HL-60/S4 treated with retinoic acid at 250 ng/mL for 4 days and 3 days (cell line): Measurements from ENCODE around the gene EHBP1L1.

ENCODE experiments used
- in situ Hi-C: fragments of 300-500 bp; cut with MboI; formaldehyde crosslinking; loops from 2 replicates; pipeline ENCODE4 v1.7.0; 2022; ENCODE audit warnings: low sequenced_read_pairs

Gene EHBP1L1

DNA sequence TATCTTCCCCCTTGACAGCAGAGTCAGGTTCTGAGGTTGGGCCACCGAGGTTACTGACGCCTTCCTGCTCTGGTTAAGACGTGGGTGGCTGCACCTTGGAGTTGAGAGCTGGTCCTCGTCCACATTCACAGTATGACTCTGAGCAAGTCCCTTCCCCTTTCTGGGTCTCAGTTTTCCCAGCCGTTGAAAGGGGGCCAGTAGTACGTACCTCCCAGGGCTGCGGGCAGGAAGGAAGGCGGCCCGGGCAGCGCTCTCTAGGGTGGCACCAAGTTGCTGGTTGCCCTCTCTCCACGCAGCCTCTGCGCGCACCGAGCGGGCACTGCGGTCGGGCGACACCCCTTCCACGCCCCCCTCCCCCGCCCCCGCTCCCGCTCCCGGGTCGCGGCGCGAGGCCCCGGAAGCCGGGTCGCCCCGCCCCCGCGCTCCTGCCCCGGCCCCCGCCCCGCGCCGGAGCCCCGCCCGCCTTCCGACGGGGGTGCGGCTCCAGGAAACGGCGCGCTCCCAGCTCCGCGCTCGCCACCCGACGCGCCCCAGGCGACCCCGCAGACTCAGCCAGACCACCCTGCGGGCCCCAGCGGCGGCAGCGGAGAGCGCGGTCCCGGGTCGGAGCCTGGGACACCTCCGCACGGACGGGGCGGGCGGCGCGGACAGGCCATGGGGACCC is at the start of gene EHBP1L1:
Gene EHBP1L1, plus strand, starts transcription at position 486 of the 664 bp plus-strand sequence. CDS start 250 bp downstream, outside the sequence.
- in situ Hi-C loops: no loop called here

DNA sequence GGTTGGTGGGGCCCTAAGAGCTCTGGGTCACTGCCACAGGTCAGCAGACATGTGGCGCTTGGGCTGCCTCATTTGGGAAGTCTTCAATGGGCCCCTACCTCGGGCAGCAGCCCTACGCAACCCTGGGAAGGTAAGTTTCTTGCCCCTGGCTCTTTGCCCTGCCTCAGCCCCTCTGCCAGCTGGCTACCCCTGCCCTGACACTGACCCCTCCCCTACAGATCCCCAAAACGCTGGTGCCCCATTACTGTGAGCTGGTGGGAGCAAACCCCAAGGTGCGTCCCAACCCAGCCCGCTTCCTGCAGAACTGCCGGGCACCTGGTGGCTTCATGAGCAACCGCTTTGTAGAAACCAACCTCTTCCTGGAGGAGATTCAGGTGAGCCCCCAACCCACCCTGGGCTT is 49.1 kb upstream of the EHBP1L1 start:
- in situ Hi-C loops: no loop called here

DNA sequence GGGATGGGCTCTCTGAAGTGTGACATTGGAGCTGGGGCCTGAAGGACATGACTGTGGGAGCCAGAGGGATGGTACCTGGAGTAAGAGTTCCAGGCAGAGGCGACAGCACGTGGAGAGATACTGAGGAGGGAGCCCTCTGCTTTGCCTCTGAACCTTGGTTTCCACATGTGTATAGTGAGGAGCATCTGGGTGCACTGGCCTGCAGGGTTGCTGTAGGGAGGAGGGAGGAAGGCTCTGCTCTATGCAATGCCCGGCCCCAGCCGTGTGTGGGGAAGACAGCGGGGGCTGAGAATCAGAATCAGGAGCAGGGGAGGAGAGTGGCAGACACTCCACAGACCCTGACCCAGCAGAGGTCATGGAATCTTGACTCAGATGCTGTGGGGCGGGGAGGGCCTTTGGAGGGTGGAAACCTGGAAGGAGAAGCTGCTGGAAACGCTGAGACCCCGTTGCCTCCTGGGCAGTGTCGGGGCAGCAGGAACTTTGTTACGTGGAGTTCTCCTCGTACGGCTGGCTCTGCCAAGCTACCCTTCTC is 47.0 kb upstream of the EHBP1L1 start:
- in situ Hi-C loops: no loop called here

DNA sequence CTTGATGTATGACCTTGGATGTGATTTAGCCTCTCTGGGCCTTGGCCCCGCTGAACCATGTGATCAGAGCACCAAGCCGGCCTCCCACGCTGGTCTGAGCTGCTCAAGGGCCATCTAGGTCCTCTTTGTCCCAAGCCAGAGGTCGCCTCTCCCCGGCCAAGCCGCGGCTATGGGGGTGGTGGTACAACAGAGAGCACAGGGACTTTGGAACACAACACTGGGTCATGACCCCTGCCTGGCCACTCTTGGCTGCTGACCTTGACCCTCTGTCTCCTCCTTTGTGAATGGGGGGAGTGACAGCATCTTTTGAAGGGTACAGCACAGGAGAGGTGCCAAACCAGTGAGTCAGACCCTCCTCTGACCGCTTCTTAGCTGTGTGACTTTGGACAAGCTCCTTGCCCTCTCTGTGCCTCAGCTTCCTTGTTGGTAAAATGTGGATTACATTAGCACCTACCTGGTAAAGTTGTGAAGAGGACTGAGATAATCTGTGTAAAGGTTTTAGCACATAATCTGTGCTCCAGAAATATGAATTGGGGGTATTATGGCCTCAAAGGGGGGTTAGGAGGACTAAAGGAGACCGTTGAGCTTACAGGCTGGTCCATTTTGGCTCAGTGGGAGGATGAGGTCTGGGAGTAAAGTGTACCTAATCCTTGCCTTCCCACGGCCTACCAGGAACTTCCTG is 46.2 kb upstream of the EHBP1L1 start:
- in situ Hi-C loops: no loop called here

DNA sequence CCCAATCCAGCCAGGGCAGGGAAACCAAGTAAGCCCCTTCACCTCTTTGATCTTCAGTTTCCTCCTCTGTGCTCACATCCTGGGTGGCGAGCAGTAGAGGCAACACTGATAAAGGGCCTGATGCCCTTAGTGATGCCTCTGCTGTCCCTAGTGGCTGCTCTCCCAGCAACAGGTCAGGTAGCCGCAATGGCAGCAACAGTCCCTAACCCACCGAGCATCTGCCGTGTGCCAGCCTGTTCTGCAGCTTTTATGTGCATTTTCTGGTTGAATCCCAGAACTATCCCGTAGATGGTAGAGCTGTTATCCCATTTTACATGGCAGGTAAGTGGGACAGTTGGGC is 45.7 kb upstream of the EHBP1L1 start:
- in situ Hi-C loops: no loop called here

DNA sequence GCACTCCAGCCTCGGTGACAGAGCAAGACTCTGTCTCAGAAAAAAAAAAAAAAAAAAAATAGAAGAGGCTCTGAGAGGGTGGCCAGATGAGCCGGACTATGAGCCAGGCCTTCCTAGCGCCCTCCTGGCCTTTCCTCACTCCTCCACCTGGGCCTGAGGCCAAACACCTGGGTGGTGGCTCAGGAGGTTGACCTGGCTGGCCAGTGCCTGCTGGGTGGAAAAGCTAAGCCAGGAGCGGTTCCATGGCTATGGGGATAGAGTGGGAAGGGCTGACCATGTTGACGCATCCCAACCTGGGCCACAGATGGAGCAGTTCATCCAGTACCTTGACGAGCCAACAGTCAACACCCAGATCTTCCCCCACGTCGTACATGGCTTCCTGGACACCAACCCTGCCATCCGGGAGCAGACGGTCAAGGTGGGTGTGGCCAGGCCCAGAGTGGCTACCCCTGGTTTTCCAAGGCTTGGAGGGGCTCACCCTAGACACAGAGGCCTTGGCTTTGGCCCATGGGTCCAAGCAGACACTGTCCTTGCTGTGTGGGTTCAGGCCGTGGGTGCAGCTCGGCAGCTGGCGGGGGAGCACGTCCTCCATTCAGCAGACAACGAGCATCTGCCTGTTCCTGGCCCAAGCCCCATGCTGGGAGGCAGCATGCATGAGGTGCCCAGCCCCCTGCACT is 43.3 kb upstream of the EHBP1L1 start:
- in situ Hi-C loops: no loop called here

DNA sequence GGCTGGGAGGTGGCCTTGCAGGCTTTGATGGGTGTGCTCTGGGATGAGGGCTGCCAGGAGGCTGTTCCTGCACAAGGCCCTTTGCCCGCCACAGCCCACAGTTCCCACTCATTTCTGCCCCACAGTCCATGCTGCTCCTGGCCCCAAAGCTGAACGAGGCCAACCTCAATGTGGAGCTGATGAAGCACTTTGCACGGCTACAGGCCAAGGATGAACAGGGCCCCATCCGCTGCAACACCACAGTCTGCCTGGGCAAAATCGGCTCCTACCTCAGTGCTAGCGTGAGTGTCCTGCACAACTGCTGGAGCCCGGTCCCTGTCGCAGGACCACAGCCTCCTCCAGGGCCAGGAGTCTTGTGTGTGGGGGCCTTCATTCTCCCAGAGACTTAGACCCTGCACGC is 40.8 kb upstream of the EHBP1L1 start:
- in situ Hi-C loops: no loop called here

DNA sequence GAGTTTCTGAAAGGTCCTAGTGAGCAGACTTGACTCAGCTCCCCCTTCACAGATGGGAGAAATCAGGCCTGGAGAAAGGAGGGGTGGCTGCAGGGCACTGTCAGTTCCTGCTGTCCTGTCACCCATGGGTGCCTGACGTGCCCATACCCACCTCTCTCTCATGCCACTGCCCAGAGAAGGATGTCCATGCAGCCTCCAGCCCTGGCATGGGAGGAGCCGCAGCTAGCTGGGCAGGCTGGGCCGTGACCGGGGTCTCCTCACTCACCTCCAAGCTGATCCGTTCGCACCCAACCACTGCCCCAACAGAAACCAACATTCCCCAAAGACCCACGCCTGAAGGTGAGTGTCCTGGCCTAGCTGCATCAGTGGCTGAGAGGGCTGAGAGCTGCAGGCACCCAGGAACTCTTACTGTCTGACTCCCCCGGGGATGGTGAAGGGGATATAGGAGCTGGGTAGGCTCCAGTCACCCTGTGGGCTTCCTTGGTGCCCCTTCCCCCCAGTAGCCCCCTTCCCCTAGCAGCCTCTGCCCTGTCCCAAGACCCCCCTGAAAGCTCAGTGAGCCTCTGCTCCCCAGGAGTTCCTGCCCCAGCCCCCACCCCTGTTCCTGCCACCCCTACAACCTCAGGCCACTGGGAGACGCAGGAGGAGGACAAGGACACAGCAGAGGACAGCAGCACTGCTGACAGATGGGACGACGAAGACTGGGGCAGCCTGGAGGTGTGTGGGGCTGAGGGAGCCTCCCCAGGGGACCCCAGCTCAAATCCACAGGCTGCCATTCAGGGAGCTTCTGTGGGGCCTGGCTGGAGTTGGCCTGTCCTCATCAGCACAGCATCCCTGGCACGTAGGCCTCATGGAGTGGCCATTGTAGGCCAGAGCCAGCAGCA is 39.2 kb upstream of the EHBP1L1 start:
- in situ Hi-C loops: no loop called here

DNA sequence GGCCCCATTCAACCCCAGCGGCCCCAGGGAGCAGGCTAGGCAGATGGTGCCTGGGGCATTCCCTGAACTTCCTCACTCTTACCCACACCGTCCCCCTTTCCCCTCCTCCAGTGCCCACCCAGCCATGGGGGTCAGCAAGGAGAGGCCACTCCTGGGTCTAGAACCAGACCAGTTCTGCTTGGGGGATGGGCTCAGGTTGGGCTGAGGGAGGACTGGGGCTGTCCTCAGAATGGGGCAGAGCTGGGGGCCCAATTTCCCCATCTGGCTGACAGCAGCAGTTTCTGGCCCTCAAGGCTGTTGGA is 38.6 kb upstream of the EHBP1L1 start:
- in situ Hi-C loops: no loop called here

DNA sequence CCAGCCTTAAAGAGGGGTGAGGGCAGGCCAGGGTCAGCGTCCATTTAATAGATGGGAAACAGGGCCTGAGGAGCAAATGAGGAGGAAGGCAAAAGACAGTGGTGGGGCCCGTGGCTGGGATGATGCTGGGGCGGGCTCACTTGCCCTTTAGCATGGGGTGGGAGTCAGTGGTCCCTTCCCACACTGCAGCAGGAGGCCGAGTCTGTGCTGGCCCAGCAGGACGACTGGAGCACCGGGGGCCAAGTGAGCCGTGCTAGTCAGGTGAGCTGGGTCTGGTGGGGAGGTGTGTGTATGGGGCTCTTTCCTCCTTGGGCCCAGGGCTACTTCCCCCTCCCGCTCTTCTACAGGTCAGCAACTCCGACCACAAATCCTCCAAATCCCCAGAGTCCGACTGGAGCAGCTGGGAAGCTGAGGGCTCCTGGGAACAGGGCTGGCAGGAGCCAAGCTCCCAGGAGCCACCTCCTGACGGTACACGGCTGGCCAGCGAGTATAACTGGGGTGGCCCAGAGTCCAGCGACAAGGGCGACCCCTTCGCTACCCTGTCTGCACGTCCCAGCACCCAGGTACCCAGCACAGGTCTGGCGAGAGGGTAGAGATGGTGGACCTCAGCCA is 38.1 kb upstream of the EHBP1L1 start:
- in situ Hi-C loops: no loop called here

DNA sequence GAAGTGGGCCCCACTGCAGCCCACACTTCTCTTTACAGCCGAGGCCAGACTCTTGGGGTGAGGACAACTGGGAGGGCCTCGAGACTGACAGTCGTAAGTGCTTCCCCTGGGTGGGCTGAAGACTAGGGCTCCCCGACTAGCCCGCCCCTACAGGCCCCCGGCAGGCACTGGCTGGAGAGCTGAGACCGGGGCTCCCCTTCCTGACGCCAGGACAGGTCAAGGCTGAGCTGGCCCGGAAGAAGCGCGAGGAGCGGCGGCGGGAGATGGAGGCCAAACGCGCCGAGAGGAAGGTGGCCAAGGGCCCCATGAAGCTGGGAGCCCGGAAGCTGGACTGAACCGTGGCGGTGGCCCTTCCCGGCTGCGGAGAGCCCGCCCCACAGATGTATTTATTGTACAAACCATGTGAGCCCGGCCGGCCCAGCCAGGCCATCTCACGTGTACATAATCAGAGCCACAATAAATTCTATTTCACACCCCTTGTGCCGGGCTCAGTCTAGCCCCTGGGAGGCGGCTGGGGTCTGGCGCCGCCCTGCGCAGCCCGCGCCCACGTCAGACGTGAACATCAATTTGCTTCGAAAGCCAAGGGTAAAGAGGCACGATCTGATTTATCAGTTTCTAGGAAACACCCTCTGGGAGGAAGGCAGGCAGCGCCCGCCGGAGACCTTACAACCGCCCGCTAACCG is 37.5 kb upstream of the EHBP1L1 start:
- in situ Hi-C loops: no loop called here

DNA sequence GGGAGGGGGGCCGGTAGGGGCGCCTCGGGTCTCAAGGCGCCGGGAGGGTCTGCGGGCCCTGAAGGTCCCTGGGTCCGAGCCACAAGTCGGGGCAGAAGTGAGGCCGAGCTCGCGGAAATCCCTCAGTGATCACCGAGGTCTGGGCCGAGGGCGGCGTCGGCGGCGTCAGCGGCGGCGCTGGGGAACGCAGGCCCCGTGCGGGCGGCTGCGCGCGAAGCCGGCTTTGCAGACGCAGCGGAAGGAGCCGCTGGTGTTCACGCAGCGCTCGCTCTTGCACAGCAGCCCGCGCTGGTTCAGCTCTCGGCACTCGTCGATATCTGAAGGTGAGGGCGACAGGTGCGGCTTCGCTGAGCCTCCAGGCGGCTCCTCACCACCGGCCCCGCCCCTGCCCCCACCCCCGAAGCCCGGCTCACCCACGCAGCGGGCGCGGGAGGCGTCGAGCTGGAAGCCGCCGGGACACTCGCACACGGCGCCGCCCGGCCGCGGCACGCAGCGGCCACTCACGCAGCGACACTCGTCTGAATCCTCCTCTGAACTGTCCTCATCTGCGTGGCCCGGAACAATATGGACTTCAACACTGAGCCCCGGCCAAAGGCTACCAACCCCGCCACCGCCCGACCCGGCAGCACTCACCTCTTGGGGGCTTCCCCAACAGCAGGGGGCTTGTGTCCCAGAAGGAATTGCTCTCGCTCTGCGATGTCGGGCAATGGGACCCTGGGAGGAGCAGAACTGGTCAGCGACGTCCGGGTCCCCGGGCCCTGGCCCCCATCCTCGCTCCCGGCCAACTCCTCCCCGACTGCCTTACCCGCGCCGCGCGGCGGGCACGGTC is 36.7 kb upstream of the EHBP1L1 start:
- in situ Hi-C loops: no loop called here

DNA sequence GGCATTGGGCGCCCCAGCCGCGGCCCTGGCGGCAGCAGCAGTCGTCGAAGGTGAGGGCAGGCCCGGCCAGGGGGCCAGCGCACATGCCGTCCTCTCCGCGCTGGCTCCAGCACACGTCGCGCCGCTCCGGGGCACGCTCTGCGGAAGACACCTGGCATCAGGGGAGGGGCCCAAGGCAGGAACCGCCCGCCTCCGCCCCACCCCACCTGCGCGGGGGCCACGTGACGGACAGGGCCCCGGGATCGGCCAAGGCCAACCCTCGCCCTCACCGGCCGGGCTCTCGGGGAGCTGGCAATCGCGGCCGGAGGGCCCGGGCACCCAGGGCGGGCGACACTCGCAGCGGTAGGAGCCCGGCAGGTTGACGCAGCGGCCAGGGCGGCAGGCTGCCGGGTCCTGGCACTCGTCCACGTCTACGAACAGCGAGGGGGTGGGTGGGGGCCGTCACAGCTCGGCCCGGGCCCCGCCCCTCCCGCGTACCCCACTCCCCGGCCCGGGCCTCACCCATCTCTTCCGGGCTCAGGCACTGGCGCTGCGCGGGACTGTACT is 36.0 kb upstream of the EHBP1L1 start:
- in situ Hi-C loops: no loop called here

DNA sequence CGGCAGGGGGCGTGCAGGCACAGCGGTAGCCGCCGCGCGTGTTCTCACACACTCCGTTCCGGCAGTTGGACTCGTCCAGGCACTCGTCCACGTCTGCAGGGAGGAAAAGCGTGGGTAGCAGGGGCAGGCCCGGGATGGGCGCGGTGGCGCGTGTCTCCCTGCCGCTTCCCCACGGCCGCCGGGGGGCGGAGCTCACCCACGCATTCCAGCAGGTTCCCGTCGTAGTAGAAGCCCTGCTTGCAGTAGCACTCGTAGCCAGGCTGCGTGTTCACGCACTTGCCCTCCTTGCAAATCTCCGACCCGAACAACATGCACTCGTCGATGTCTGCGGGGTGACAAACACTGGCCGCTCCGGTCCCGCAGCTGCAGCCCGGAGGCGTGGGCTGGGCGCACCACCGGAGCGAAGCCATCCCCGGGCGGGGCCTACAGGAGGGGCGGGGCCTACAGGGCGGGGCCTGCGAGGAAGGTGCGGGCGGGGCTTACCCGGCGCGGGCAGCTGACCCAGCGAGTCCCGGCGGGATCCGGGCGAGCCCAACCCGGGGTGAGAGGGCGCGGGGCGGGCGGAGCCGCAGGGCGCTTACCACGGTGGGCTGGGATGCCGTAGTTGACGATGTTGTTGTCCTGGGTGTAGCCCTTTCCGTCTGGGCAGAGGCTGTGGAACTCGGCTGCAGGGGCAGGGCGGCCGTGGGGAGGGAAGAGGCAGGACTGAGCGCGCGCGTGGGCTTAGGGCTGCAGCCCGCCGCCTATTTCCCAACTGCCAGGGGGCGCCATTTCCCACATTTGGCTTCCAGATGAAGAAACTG is 35.4 kb upstream of the EHBP1L1 start:
- in situ Hi-C loops: no loop called here

DNA sequence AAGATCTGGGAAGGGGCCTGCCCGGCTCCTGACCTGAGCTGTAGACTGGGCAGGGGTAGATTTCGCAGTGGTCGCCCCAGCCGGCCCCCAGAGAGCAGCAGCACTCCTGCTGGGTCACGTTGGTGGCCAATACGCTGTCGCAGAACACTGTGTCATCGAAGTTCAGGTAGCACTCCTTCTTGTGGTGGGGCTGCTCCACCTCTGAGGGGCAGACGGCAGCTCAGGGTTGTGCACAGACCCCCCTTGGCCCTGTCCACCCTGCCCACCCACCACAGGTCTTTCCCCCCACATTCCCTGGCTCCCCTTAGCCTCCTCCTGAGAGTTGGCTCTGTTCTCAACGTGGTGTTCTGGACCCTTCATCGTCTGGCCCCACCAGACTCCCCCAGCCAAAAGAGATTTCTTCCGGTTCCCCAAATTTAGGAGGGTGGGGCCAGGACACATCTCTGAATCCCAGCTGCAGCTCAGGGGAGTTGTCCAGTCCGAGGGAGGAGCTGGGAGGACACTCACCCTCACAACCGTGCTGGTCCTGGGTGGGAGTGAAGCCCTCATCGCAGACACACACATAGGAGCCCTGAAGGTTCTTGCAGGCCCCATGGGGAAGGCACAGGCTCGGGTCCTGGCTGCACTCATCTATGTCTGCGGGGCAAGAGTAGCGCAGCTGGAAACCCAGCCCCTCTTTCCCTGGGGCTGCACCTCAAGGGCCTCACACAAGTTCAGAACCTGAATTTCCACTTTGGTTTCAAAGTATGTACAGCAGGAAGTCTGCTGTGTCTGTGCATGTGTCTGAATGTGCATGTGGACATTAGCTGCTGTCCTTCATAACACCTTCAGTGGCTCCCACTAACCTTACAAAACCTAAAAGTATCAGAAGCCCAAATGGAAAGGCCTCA is 34.5 kb upstream of the EHBP1L1 start:
- in situ Hi-C loops: no loop called here

DNA sequence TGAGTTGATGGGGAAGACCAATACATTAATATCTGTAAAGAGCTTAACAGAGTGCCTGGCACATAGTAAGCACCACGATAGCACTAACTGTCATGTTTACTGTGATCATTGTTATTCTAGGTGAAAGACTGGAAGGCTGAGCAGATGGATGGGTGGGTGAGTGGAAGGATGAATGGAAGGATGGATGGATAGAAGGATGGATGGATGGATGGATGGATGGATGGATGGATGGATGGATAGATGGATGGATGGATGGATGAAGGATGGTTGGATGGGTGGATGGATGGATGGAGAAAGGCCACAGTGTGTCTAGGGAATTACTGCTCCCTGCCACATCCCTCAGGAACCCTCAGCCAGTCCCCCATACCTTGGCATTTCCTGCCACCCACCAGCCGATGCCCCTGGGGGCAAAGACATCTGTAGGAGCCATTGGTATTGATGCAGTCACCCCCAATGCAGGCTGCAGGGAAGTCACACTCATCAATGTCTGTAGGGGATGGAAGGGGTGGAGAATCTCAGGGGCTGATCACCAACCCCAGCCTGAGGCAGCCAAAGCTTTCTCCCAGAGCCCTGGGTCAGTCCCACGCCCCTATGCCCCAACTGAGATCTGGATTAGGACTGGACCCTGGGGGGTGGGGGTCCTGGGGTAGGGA is 33.0 kb upstream of the EHBP1L1 start:
- in situ Hi-C loops: no loop called here

DNA sequence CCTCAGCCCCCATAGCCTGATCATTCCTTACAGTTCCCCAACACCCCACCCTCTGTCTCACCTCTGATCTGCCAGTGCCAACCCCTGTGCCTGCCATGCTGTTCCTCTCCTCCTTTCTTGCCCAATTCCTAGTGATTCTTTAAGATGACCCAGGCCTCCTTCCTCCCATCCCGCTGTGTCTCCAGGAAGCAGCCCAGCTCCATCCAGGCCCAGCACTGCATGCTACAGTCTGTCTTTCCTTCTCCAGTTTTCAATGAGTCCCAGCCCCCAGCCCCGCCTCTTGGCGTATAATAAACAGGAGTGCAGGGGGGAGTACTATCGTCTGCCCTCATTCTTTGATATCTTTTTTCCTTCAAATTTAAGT is 30.0 kb upstream of the EHBP1L1 start:
- in situ Hi-C loops: no loop called here
